Gastrocnemius medialis (tissue), 4 donors: Measurements from ENCODE around the gene STK4.

Source experiments
- CTCF ChIP-seq, 5 experiments: fragments of 450-650 bp in 3 of 5; fragments of 200-600 bp in 2 of 5; sonication (generic) in 2 of 5; IDR thresholded peaks in 4 of 5; conservative IDR thresholded peaks in 1 of 5; 1 replicate in 4 of 5; 2 replicates in 1 of 5; pipeline ENCODE4 v1.5.1; 2016 to 2019; ENCODE audit warnings: antibody characterized with exemption in 5 of 5, mild to moderate bottlenecking in 3 of 5, moderate library complexity in 3 of 5
- POLR2A ChIP-seq, 2 donors: fragments of 450-650 bp; IDR thresholded peaks; one replicate each; pipeline ENCODE4 v1.6.1; 2017; ENCODE audit warnings: antibody characterized with exemption in 2 of 2, mild to moderate bottlenecking in 2 of 2, moderate library complexity in 2 of 2

- TF ChIP-seq CTCF (IDR thresholded peaks at IDR 0.05 in 4 of 5, conservative IDR thresholded peaks at IDR 0.05 in 1 of 5) (no peak), POLR2A (IDR thresholded peaks at IDR 0.05) (no peak)
Observed at GRCh38 chr20:45085289-45085688, 119.0 kb downstream of the STK4 start.
